Measurements from ENCODE around the gene MRPS6.

Gene MRPS6

GRCh38 chr21:34183331-34183928 is 110.1 kb downstream of the MRPS6 start:
- no peak overlapping the region for H3K4me3 ChIP-seq (ENCODE audit: low read depth, low read length)

GRCh38 chr21:34184232-34184631 is 110.9 kb downstream of the MRPS6 start:
- H3K4me3 ChIP-seq (ENCODE audit: low read depth, low read length): no peak overlapping the region
- TF ChIP-seq CTCF (IDR thresholded peaks at IDR 0.05; ENCODE audit: low read depth, low read length): no peak

More at GRCh38 chr21:34183331-34183928, 110.1 kb downstream of the MRPS6 start:
- TF ChIP-seq CTCF (IDR thresholded peaks at IDR 0.05; ENCODE audit: low read depth, low read length): no peak

- no peak overlapping the region for H3K4me3 ChIP-seq (ENCODE audit: low read depth, low read length)
- TF ChIP-seq CTCF (IDR thresholded peaks at IDR 0.05; ENCODE audit: low read depth, low read length): no peak
Measured at GRCh38 chr21:34185026-34185750, 111.8 kb downstream of the MRPS6 start.

GRCh38 chr21:34186109-34186719 is 112.8 kb downstream of the MRPS6 start:
- H3K4me3 ChIP-seq (ENCODE audit: low read depth, low read length): no peak overlapping the region
- no peak for TF ChIP-seq CTCF (IDR thresholded peaks at IDR 0.05; ENCODE audit: low read depth, low read length)

GRCh38 chr21:34187935-34188334 is 114.6 kb downstream of the MRPS6 start:
- no peak for TF ChIP-seq CTCF (IDR thresholded peaks at IDR 0.05; ENCODE audit: low read depth, low read length)
- H3K4me3 ChIP-seq (ENCODE audit: low read depth, low read length): no peak overlapping the region

- TF ChIP-seq CTCF (IDR thresholded peaks at IDR 0.05; ENCODE audit: low read depth, low read length): no peak
- H3K4me3 ChIP-seq (ENCODE audit: low read depth, low read length): no peak overlapping the region
Measured at GRCh38 chr21:34189506-34189905, 116.1 kb downstream of the MRPS6 start.
